A549 (cell line): ENCODE results near the gene CDC23.
"Not testable (repeated sequence)": the region's sequence is repeated elsewhere in the genome, so short reads cannot be mapped to it uniquely, and the experiment has no call there.

Source experiments
- EHF ChIP-seq: fragments of 250-450 bp; sonication (Bioruptor Pico); IDR thresholded peaks from 2 replicates; pipeline ENCODE4 v1.5.0; 2020; ENCODE audit warnings: mild to moderate bottlenecking
- HDAC2 ChIP-seq: fragments of 200-600 bp; sonication (generic); IDR thresholded peaks from 2 replicates; pipeline ENCODE4 v1.6.1; 2016
- KDM1A ChIP-seq: fragments of 200-600 bp; sonication (generic); IDR thresholded peaks from 2 replicates; pipeline ENCODE4 v1.6.1; 2016; ENCODE audit warnings: low read depth, mild to moderate bottlenecking
- KDM5A ChIP-seq: fragments of 200-600 bp; sonication (generic); IDR thresholded peaks from 2 replicates; pipeline ENCODE4 v1.6.1; 2016; ENCODE audit warnings: antibody characterized with exemption, mild to moderate bottlenecking
- MAX ChIP-seq: IDR thresholded peaks from 2 replicates; pipeline ENCODE4 v1.6.1; 2012
- MYC ChIP-seq: IDR thresholded peaks from 2 replicates; pipeline ENCODE4 v1.6.1; 2012; ENCODE audit warnings: mild to moderate bottlenecking, inconsistent platforms, low read length, improper control_type of control experiment, borderline replicate concordance
- POLR2A ChIP-seq: IDR thresholded peaks from 2 replicates; pipeline ENCODE4 v1.6.1; 2012; ENCODE audit warnings: mild to moderate bottlenecking, low read length
- RAD21 ChIP-seq, 2 experiments: fragments of >200 bp in 1 of 2; sonication (Bioruptor Twin) in 1 of 2; formaldehyde crosslinking in 1 of 2; IDR thresholded peaks in 1 of 2; conservative IDR thresholded peaks in 1 of 2; 2 replicates in 1 of 2; 3 replicates in 1 of 2; pipeline ENCODE4 v1.6.1; 2012 to 2018; ENCODE audit warnings: inconsistent platforms in 1 of 2
- RFX5 ChIP-seq: fragments of 450-650 bp; IDR thresholded peaks from 2 replicates; pipeline ENCODE4 v1.7.1; 2014; ENCODE audit warnings: antibody characterized with exemption, mild to moderate bottlenecking, moderate library complexity
- RNF2 ChIP-seq: fragments of 200-600 bp; sonication (generic); IDR thresholded peaks from 2 replicates; pipeline ENCODE4 v1.6.1; 2016; ENCODE audit warnings: low read depth, mild to moderate bottlenecking, antibody characterized with exemption, moderate library complexity, borderline replicate concordance
- SREBF2 ChIP-seq: fragments of 450-650 bp; IDR thresholded peaks from 2 replicates; pipeline ENCODE4 v1.6.1; 2014; ENCODE audit warnings: mild to moderate bottlenecking, moderate library complexity
- ZNF302 ChIP-seq: fragments of 250-450 bp; sonication (Bioruptor Pico); IDR thresholded peaks from 2 replicates; pipeline ENCODE4 v1.9.0; 2021; ENCODE audit warnings: inconsistent platforms, mild to moderate bottlenecking, moderate library complexity
- TF ChIP-seq, protein P1 (sequence below): fragments of >200 bp; sonication (Bioruptor Twin); formaldehyde crosslinking; IDR thresholded peaks from 3 replicates; pipeline ENCODE4 v1.5.1; 2016

GRCh38 chr5:138143578-138143977 is 69.5 kb downstream of the CDC23 start:
- TF ChIP-seq POLR2A; MAX; SREBF2; MYC; HDAC2; EHF (CRISPR knock-in tag); RNF2; RFX5; KDM1A; KDM5A; RAD21 (conservative IDR thresholded peaks at IDR 0.05 in 1 of 2, IDR thresholded peaks at IDR 0.05 in 1 of 2); ZNF302 (CRISPR knock-in tag): not testable (repeated sequence)
- TF ChIP-seq, protein P1, sequence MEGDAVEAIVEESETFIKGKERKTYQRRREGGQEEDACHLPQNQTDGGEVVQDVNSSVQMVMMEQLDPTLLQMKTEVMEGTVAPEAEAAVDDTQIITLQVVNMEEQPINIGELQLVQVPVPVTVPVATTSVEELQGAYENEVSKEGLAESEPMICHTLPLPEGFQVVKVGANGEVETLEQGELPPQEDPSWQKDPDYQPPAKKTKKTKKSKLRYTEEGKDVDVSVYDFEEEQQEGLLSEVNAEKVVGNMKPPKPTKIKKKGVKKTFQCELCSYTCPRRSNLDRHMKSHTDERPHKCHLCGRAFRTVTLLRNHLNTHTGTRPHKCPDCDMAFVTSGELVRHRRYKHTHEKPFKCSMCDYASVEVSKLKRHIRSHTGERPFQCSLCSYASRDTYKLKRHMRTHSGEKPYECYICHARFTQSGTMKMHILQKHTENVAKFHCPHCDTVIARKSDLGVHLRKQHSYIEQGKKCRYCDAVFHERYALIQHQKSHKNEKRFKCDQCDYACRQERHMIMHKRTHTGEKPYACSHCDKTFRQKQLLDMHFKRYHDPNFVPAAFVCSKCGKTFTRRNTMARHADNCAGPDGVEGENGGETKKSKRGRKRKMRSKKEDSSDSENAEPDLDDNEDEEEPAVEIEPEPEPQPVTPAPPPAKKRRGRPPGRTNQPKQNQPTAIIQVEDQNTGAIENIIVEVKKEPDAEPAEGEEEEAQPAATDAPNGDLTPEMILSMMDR = not testable (repeated sequence)
